ENCODE measurements around the gene HOMER2.

Gene HOMER2

DNA sequence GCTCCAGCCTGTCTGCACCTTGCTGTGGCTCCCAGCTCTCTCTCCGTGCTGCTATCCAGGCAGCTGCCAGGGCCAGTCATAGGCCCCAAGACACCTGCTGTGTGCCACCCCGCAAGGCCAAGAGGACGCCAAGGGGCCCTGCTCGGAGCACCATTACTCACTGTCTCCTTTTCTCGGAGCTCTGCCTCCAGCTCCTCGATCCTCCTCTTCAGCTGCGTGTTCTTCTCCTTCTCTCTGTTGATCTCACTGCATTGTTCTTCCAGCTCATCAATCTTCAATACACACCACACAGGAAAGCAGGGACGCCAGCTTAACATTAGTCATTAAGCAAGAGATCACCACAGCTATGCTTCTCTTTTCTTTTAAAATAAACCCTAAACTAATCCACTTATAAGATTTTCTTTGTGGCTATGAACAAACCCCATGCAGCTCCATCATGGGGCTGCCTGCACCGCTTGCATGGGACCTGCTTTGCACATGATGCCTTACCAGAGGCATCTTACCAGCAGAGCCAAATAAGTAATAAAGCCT lies 100.5 kb downstream of the HOMER2 start:
- ChIA-PET POLR2A (no interaction called here), CTCF (interaction anchor here (0.7 to 5.0 kb wide), 3 partner anchors 12 to 160 kb away, joined by 3 to 54 read pairs (median 9); partner anchors contain the start of gene C15orf40)
- Histone ChIP-seq H3K4me3 (ENCODE audit: low read depth, low read length) (no peak overlapping the region), H3K36me3 (ENCODE audit: control insufficient read depth in 2 of 2, insufficient read depth in 1 of 2, low read length in 2 of 2) (peaks cover 5 to 52% of the 10 kb centered on the region in 2 experiments; a peak in 1 of 3 replicates), H3K9me3 (ENCODE audit: control insufficient read depth, insufficient read depth, low read depth, low read length) (no peaks in the 10 kb centered on the region), H3K4me1 (ENCODE audit: control insufficient read depth, insufficient read depth, low read length) (0 out of 2 replicates have a peak, but pooled peaks cover 3% of the 10 kb centered on the region), H3K27ac (ENCODE audit: extremely low read depth, low read depth, low read length) (no peak overlapping the region)
- TF ChIP-seq, protein P1, sequence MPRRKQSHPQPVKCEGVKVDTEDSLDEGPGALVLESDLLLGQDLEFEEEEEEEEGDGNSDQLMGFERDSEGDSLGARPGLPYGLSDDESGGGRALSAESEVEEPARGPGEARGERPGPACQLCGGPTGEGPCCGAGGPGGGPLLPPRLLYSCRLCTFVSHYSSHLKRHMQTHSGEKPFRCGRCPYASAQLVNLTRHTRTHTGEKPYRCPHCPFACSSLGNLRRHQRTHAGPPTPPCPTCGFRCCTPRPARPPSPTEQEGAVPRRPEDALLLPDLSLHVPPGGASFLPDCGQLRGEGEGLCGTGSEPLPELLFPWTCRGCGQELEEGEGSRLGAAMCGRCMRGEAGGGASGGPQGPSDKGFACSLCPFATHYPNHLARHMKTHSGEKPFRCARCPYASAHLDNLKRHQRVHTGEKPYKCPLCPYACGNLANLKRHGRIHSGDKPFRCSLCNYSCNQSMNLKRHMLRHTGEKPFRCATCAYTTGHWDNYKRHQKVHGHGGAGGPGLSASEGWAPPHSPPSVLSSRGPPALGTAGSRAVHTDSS (tag by site-specific recombination; IDR thresholded peaks at IDR 0.05), result no peak
- TF ChIP-seq ZBTB20 (tag by site-specific recombination; IDR thresholded peaks at IDR 0.05) (no peak), ZNF561 (tag by site-specific recombination; IDR thresholded peaks at IDR 0.05; ENCODE audit: borderline replicate concordance) (no peak), ZNF776 (tag by site-specific recombination; IDR thresholded peaks at IDR 0.05; ENCODE audit: borderline replicate concordance) (no peak), ZFP41 (tag by site-specific recombination; IDR thresholded peaks at IDR 0.05; ENCODE audit: borderline replicate concordance) (no peak), ZNF221 (tag by site-specific recombination; IDR thresholded peaks at IDR 0.05; ENCODE audit: borderline replicate concordance) (no peak), ZNF114 (tag by site-specific recombination; IDR thresholded peaks at IDR 0.05) (no peak), ZNF473 (tag by site-specific recombination; IDR thresholded peaks at IDR 0.05) (no peak), ZXDB (tag by site-specific recombination; IDR thresholded peaks at IDR 0.05) (no peak), ZNF350 (tag by site-specific recombination; IDR thresholded peaks at IDR 0.05) (no peak)

DNA sequence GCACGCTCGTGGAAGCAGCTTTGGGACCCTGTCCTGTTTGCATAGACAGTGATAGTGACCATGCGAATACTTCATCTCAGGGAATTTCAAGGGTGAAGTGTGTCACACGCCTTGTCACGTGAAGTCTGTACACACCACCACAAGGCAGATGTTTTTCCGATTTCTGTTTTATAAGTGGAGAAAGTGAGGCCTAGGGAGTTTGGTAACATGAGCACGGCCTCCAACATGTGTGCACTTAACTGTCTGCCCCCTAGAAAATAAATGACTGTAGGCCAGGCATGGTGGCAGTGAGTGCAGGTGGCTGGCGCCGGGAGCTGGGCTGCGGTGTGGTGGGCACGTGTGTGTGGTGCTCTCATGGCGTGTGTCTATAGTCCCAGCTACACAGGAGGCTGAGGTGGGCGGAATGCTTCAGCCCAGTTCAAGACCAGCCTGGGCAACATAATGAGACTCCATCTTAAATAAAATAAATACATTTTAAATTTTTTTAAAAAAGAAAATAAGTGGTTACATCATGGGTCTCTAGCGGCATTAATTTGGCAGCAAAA lies 101.1 kb downstream of the HOMER2 start:
- ChIA-PET CTCF (interaction anchor here (0.7 to 5.0 kb wide), 3 partner anchors 13 to 161 kb away, joined by 3 to 54 read pairs (median 9); partner anchors contain the start of gene C15orf40), POLR2A (no interaction called here)
- H3K4me1 ChIP-seq (ENCODE audit: control insufficient read depth, insufficient read depth, low read length), result 0 out of 2 replicates have a peak, but pooled peaks cover 3% of the 10 kb centered on the region
- H3K36me3 ChIP-seq (ENCODE audit: control insufficient read depth in 2 of 2, insufficient read depth in 1 of 2, low read length in 2 of 2), result peaks cover 5 to 59% of the 10 kb centered on the region in 2 experiments; a peak in 1 of 3 replicates
- no peaks in the 10 kb centered on the region for H3K9me3 ChIP-seq (ENCODE audit: control insufficient read depth, insufficient read depth, low read depth, low read length)
- H3K4me3 ChIP-seq (ENCODE audit: low read depth, low read length), result no peak overlapping the region
- TF ChIP-seq ZNF121 (tag by site-specific recombination; IDR thresholded peaks at IDR 0.05) (no peak), TRIM28 (IDR thresholded peaks at IDR 0.05; ENCODE audit: borderline replicate concordance, low read length) (no peak), GLI4 (tag by site-specific recombination; IDR thresholded peaks at IDR 0.05) (no peak), ZNF626 (tag by site-specific recombination; IDR thresholded peaks at IDR 0.05) (no peak), ZFHX2 (tag by site-specific recombination; conservative IDR thresholded peaks at IDR 0.05) (no peak), BCL11A (tag by site-specific recombination; IDR thresholded peaks at IDR 0.05; ENCODE audit: low read depth) (no peak)
- no peak overlapping the region for H3K27ac ChIP-seq (ENCODE audit: extremely low read depth, low read depth, low read length)

DNA sequence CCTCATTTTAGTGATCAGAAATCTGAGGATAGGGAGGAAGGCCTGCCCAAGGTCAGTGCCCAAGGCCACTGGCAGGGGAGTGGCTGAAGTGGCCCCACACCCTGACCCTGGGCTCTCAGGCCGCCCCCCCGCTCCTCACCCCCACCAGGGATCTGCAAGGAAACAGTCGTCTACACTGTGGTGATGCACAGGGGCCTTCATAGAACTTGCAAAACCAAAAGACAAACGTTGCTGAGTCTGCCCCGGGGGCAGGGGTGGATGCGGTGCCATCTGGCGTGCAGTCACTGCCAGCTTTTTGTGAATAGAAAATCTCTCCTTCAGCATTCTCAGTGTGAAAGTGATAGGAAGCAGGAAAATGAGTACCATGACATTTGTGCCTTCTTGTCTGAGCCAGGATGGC lies 101.8 kb downstream of the HOMER2 start:
- Histone ChIP-seq H3K4me1 (ENCODE audit: control insufficient read depth, insufficient read depth, low read length) (0 out of 2 replicates have a peak, but pooled peaks cover 3% of the 10 kb centered on the region), H3K9me3 (ENCODE audit: control insufficient read depth, insufficient read depth, low read depth, low read length) (no peaks in the 10 kb centered on the region), H3K27ac (ENCODE audit: extremely low read depth, low read depth, low read length) (no peak overlapping the region), H3K36me3 (ENCODE audit: control insufficient read depth in 2 of 2, insufficient read depth in 1 of 2, low read length in 2 of 2) (peaks cover 5 to 59% of the 10 kb centered on the region in 2 experiments; a peak in 1 of 3 replicates), H3K4me3 (ENCODE audit: low read depth, low read length) (no peak overlapping the region)
- POLR2A ChIA-PET, result no interaction called here
- TF ChIP-seq ZNF707 (tag by site-specific recombination; IDR thresholded peaks at IDR 0.05) (no peak), ZNF169 (tag by site-specific recombination; IDR thresholded peaks at IDR 0.05) (no peak), EGR2 (tag by site-specific recombination; IDR thresholded peaks at IDR 0.05; ENCODE audit: low read depth) (no peak), ZNF549 (tag by site-specific recombination; IDR thresholded peaks at IDR 0.05) (no peak)
- TF ChIP-seq, protein P2, sequence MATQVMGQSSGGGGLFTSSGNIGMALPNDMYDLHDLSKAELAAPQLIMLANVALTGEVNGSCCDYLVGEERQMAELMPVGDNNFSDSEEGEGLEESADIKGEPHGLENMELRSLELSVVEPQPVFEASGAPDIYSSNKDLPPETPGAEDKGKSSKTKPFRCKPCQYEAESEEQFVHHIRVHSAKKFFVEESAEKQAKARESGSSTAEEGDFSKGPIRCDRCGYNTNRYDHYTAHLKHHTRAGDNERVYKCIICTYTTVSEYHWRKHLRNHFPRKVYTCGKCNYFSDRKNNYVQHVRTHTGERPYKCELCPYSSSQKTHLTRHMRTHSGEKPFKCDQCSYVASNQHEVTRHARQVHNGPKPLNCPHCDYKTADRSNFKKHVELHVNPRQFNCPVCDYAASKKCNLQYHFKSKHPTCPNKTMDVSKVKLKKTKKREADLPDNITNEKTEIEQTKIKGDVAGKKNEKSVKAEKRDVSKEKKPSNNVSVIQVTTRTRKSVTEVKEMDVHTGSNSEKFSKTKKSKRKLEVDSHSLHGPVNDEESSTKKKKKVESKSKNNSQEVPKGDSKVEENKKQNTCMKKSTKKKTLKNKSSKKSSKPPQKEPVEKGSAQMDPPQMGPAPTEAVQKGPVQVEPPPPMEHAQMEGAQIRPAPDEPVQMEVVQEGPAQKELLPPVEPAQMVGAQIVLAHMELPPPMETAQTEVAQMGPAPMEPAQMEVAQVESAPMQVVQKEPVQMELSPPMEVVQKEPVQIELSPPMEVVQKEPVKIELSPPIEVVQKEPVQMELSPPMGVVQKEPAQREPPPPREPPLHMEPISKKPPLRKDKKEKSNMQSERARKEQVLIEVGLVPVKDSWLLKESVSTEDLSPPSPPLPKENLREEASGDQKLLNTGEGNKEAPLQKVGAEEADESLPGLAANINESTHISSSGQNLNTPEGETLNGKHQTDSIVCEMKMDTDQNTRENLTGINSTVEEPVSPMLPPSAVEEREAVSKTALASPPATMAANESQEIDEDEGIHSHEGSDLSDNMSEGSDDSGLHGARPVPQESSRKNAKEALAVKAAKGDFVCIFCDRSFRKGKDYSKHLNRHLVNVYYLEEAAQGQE (tag by site-specific recombination; IDR thresholded peaks at IDR 0.05), result no peak
- CTCF ChIA-PET, result interaction anchor here (1.0 to 5.0 kb wide), 5 partner anchors 13 to 150 kb away, joined by 3 to 54 read pairs (median 4); no protein-coding TSS in a partner anchor

Data from HEK293 (cell line).